SK-N-SH treated with all-trans-retinoic acid at 6 μM for 48 hours (cell line): ENCODE results near the gene EHD4.

Experiments used
- ATAC-seq: fragments of 200-7000 bp; cut with Tn5 transposase; 3 replicates; pipeline ENCODE4 v1.9.1; 2020; ENCODE audit warnings: mild to moderate bottlenecking, moderate library complexity
- ARNTL ChIP-seq: fragments of 450-650 bp; formaldehyde crosslinking; IDR thresholded peaks from 2 replicates; pipeline ENCODE4 v1.5.0; 2020; ENCODE audit warnings: low read depth, mild to moderate bottlenecking, moderate library complexity, borderline replicate concordance
- BACH2 ChIP-seq: fragments of 250-450 bp; sonication (Bioruptor Pico); IDR thresholded peaks from 2 replicates; pipeline ENCODE4 v1.9.0; 2021; ENCODE audit warnings: mild to moderate bottlenecking, borderline replicate concordance
- CSDC2 ChIP-seq: fragments of 250-450 bp; sonication (Bioruptor Pico); IDR thresholded peaks from 2 replicates; pipeline ENCODE4 v1.5.0; 2020; ENCODE audit warnings: mild to moderate bottlenecking, moderate library complexity
- ESRRG ChIP-seq: fragments of 250-450 bp; sonication (Bioruptor Pico); IDR thresholded peaks from 2 replicates; pipeline ENCODE4 v1.6.1; 2021; ENCODE audit warnings: mild to moderate bottlenecking
- GLIS3 ChIP-seq: fragments of 250-450 bp; sonication (Bioruptor Pico); IDR thresholded peaks from 2 replicates; pipeline ENCODE4 v1.5.0; 2020; ENCODE audit warnings: mild to moderate bottlenecking, moderate library complexity
- ISL1 ChIP-seq: fragments of 250-450 bp; sonication (Bioruptor Pico); IDR thresholded peaks from 2 replicates; pipeline ENCODE4 v2.1.2; 2022; ENCODE audit warnings: mild to moderate bottlenecking, moderate library complexity
- OSR1 ChIP-seq: fragments of 250-450 bp; sonication (Bioruptor Pico); IDR thresholded peaks from 2 replicates; pipeline ENCODE4 v1.8.0; 2022; ENCODE audit warnings: moderate library complexity, mild to moderate bottlenecking, inconsistent platforms
- PATZ1 ChIP-seq: fragments of 250-450 bp; sonication (Bioruptor Pico); IDR thresholded peaks from 2 replicates; pipeline ENCODE4 v1.8.0; 2020; ENCODE audit warnings: mild to moderate bottlenecking, moderate library complexity, borderline replicate concordance
- PPARA ChIP-seq: fragments of 250-450 bp; sonication (Bioruptor Pico); IDR thresholded peaks from 2 replicates; pipeline ENCODE4 v1.5.0; 2020; ENCODE audit warnings: mild to moderate bottlenecking, borderline replicate concordance
- RARB ChIP-seq: fragments of 250-450 bp; sonication (Bioruptor Pico); IDR thresholded peaks from 2 replicates; pipeline ENCODE4 v1.8.0; 2021; ENCODE audit warnings: mild to moderate bottlenecking, moderate library complexity
- SNAI2 ChIP-seq: fragments of 250-450 bp; sonication (Bioruptor Pico); IDR thresholded peaks from 2 replicates; pipeline ENCODE4 v1.5.0; 2020; ENCODE audit warnings: mild to moderate bottlenecking, moderate library complexity
- TCF4 ChIP-seq: fragments of 250-450 bp; sonication (Bioruptor Pico); IDR thresholded peaks from 2 replicates; pipeline ENCODE4 v1.8.0; 2021; ENCODE audit warnings: mild to moderate bottlenecking, moderate library complexity, borderline replicate concordance
- TOX ChIP-seq: fragments of 250-450 bp; sonication (Bioruptor Pico); IDR thresholded peaks from 2 replicates; pipeline ENCODE4 v1.8.0; 2021; ENCODE audit warnings: mild to moderate bottlenecking, moderate library complexity, borderline replicate concordance
- ZC3H10 ChIP-seq: fragments of 250-450 bp; sonication (Bioruptor Pico); IDR thresholded peaks from 2 replicates; pipeline ENCODE4 v1.5.1; 2021; ENCODE audit warnings: mild to moderate bottlenecking, moderate library complexity
- ZFP3 ChIP-seq: fragments of 250-450 bp; sonication (Bioruptor Pico); IDR thresholded peaks from 2 replicates; pipeline ENCODE4 v1.5.0; 2020; ENCODE audit warnings: mild to moderate bottlenecking, moderate library complexity
- ZNF565 ChIP-seq: fragments of 450-650 bp; formaldehyde crosslinking; conservative IDR thresholded peaks from 2 replicates; pipeline ENCODE4 v1.5.0; 2020; ENCODE audit warnings: low read depth, mild to moderate bottlenecking, moderate library complexity
- ZNF70 ChIP-seq: fragments of 450-650 bp; formaldehyde crosslinking; IDR thresholded peaks from 2 replicates; pipeline ENCODE4 v1.5.0; 2020; ENCODE audit warnings: mild to moderate bottlenecking, moderate library complexity
- ZNF8 ChIP-seq: fragments of 450-650 bp; formaldehyde crosslinking; IDR thresholded peaks from 2 replicates; pipeline ENCODE4 v1.5.0; 2020; ENCODE audit warnings: mild to moderate bottlenecking, moderate library complexity
- TF ChIP-seq, protein P1 (sequence below): fragments of 250-450 bp; sonication (Bioruptor Pico); IDR thresholded peaks from 2 replicates; pipeline ENCODE4 v1.5.0; 2020; ENCODE audit warnings: mild to moderate bottlenecking, moderate library complexity
- TF ChIP-seq, protein P2 (sequence below): fragments of 250-450 bp; sonication (Bioruptor Pico); IDR thresholded peaks from 2 replicates; pipeline ENCODE4 v1.8.0; 2021; ENCODE audit warnings: low read depth, mild to moderate bottlenecking, moderate library complexity, borderline replicate concordance
- TF ChIP-seq, protein P3 (sequence below): fragments of 250-450 bp; sonication (Bioruptor Pico); IDR thresholded peaks from 2 replicates; pipeline ENCODE4 v1.5.1; 2021; ENCODE audit warnings: mild to moderate bottlenecking, moderate library complexity
- TF ChIP-seq, protein P4 (sequence below): fragments of 250-450 bp; sonication (Bioruptor Pico); IDR thresholded peaks from 2 replicates; pipeline ENCODE4 v1.5.1; 2020; ENCODE audit warnings: low read depth, mild to moderate bottlenecking, moderate library complexity

Gene EHD4

DNA sequence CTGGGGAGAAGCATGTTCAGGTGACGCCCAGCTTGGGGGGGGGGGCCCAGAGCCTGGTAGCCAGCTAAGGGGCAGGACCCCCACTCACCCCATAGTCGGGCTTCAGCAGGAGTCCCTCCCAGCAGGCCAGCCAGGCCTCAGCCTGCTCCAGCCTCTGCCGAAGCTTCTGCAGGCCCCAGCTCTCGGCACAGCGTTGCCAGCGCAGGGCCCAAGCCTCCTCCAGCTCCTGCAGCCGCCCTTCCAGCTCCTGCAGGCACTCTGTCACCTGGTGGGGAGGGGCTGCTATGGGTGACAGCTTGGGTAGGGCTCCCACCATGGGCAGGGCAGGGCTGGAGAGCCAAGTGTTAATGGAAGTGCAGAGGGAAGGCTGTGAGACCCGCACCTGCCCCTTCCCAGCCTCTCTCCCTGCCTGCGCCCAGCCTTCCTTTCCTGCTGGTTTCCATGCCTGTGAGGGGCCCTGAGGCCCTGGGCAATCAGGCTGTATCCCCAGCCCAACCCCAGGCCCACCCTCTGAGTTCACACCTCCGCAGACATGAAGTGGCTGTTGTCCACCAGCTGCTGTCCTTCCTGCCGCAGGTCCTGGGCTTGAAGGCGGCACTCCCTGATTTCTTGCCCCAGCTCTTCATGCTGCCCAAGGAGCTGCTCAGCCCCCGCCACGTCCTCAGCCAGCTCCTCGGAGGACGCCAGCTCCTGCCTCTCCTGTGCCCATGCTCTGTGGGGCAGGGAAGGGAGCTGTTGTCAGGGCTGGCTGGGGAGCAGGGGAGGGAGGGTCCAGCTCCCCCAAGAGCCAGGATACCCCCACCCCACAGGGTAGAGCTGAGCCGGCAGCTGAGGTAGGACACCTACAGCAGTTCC, 119.4 kb downstream of the EHD4 start:
- TF ChIP-seq ESRRG (no peak), ZFP3 (CRISPR knock-in tag) (no peak), ZNF8 (no peak), RARB (no peak), BACH2 (CRISPR knock-in tag) (no peak), CSDC2 (CRISPR knock-in tag) (no peak), TCF4 (CRISPR knock-in tag) (no peak), OSR1 (CRISPR knock-in tag) (no peak), ARNTL (CRISPR knock-in tag) (no peak), ZNF70 (CRISPR knock-in tag) (no peak), ZNF565 (CRISPR knock-in tag) (no peak), TOX (CRISPR knock-in tag) (no peak), SNAI2 (CRISPR knock-in tag) (no peak), GLIS3 (CRISPR knock-in tag) (no peak), ZC3H10 (CRISPR knock-in tag) (no peak), PATZ1 (CRISPR knock-in tag) (no peak), PPARA (CRISPR knock-in tag) (no peak)
- TF ChIP-seq, protein P1, sequence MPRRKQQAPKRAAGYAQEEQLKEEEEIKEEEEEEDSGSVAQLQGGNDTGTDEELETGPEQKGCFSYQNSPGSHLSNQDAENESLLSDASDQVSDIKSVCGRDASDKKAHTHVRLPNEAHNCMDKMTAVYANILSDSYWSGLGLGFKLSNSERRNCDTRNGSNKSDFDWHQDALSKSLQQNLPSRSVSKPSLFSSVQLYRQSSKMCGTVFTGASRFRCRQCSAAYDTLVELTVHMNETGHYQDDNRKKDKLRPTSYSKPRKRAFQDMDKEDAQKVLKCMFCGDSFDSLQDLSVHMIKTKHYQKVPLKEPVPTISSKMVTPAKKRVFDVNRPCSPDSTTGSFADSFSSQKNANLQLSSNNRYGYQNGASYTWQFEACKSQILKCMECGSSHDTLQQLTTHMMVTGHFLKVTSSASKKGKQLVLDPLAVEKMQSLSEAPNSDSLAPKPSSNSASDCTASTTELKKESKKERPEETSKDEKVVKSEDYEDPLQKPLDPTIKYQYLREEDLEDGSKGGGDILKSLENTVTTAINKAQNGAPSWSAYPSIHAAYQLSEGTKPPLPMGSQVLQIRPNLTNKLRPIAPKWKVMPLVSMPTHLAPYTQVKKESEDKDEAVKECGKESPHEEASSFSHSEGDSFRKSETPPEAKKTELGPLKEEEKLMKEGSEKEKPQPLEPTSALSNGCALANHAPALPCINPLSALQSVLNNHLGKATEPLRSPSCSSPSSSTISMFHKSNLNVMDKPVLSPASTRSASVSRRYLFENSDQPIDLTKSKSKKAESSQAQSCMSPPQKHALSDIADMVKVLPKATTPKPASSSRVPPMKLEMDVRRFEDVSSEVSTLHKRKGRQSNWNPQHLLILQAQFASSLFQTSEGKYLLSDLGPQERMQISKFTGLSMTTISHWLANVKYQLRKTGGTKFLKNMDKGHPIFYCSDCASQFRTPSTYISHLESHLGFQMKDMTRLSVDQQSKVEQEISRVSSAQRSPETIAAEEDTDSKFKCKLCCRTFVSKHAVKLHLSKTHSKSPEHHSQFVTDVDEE (CRISPR knock-in tag), result no peak
- TF ChIP-seq, protein P2, sequence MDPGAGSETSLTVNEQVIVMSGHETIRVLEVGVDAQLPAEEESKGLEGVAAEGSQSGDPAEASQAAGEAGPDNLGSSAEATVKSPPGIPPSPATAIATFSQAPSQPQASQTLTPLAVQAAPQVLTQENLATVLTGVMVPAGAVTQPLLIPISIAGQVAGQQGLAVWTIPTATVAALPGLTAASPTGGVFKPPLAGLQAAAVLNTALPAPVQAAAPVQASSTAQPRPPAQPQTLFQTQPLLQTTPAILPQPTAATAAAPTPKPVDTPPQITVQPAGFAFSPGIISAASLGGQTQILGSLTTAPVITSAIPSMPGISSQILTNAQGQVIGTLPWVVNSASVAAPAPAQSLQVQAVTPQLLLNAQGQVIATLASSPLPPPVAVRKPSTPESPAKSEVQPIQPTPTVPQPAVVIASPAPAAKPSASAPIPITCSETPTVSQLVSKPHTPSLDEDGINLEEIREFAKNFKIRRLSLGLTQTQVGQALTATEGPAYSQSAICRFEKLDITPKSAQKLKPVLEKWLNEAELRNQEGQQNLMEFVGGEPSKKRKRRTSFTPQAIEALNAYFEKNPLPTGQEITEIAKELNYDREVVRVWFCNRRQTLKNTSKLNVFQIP, result no peak
- TF ChIP-seq, protein P3, sequence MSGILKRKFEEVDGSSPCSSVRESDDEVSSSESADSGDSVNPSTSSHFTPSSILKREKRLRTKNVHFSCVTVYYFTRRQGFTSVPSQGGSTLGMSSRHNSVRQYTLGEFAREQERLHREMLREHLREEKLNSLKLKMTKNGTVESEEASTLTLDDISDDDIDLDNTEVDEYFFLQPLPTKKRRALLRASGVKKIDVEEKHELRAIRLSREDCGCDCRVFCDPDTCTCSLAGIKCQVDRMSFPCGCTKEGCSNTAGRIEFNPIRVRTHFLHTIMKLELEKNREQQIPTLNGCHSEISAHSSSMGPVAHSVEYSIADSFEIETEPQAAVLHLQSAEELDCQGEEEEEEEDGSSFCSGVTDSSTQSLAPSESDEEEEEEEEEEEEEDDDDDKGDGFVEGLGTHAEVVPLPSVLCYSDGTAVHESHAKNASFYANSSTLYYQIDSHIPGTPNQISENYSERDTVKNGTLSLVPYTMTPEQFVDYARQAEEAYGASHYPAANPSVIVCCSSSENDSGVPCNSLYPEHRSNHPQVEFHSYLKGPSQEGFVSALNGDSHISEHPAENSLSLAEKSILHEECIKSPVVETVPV (CRISPR knock-in tag), result no peak
- no peak; the same call in 2 of the 3 replicates for ATAC-seq

DNA sequence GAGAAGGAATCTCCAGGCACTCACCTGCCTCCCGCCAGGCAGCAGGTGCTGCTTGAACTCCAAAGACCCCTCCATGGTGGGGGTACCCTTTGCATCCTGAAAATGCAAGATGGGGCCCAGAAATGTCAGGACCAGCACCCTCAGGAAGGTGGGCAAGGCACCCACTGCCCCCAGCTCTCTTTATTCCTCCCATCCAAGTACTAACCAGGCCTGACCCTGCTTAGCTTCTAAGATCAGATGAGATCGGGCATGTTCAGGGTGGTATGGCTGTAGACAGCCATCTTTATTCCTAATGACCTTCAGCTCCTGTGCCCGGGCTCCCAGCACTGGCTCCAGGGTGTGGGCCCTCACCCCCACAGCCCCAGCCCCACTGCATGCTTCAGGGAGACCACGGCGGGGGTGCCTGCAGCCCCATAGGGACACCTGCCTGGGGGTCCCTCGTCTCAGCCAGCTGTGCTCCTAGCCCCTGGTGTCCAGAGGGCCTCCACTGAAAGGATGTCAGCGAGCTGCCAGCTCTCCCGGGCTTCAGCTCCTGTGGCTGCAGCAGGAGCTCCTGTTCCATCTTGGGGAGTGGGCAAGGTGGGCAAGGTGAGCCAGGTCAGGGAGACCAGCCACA, 120.5 kb downstream of the EHD4 start:
- no peak for ATAC-seq
- TF ChIP-seq ZFP3 (CRISPR knock-in tag) (no peak), TOX (CRISPR knock-in tag) (no peak), BACH2 (CRISPR knock-in tag) (no peak), ZNF8 (no peak), GLIS3 (CRISPR knock-in tag) (no peak), TCF4 (CRISPR knock-in tag) (no peak), ZC3H10 (CRISPR knock-in tag) (no peak), ESRRG (no peak), ZNF70 (CRISPR knock-in tag) (no peak), ISL1 (no peak)
- TF ChIP-seq, protein P3 (CRISPR knock-in tag), result no peak
- TF ChIP-seq, protein P2, result no peak
- TF ChIP-seq, protein P1 (CRISPR knock-in tag), result no peak
- TF ChIP-seq, protein P4, sequence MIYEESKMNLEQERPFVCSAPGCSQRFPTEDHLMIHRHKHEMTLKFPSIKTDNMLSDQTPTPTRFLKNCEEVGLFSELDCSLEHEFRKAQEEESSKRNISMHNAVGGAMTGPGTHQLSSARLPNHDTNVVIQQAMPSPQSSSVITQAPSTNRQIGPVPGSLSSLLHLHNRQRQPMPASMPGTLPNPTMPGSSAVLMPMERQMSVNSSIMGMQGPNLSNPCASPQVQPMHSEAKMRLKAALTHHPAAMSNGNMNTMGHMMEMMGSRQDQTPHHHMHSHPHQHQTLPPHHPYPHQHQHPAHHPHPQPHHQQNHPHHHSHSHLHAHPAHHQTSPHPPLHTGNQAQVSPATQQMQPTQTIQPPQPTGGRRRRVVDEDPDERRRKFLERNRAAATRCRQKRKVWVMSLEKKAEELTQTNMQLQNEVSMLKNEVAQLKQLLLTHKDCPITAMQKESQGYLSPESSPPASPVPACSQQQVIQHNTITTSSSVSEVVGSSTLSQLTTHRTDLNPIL (CRISPR knock-in tag), result no peak
